Measurements from ENCODE around the gene ATXN10. TPM values are rescaled to one million over a fixed set of nuclear protein-coding genes. Genes with fewer than 3 reads are reported as not detected.

The ATXN10 gene
- total RNA-seq, 3 donors from 2014 or later: 59.9 to 136 (median 66.8) TPM

- ATAC-seq: no peak
- no peak for DNase-seq
- no peaks in the 10 kb centered on the region for H3K9me3 ChIP-seq
- no peaks in the 10 kb centered on the region for H3K36me3 ChIP-seq (ENCODE audit: low read depth)
- intact Hi-C loops (cut with DNase I, micrococcal nuclease): no loop called here
- no peak overlapping the region for H3K4me3 ChIP-seq
- no peaks in the 10 kb centered on the region for H3K4me1 ChIP-seq (ENCODE audit: low read depth)
- no peak for TF ChIP-seq CTCF (IDR thresholded peaks at IDR 0.05)
These were observed 151.7 kb downstream of the ATXN10 start for GRCh38 chr22:45823336-45823735.

GRCh38 chr22:45826520-45826919 is 154.9 kb downstream of the ATXN10 start:
- Histone ChIP-seq H3K4me1 (ENCODE audit: low read depth) (no peaks in the 10 kb centered on the region), H3K36me3 (ENCODE audit: low read depth) (no peaks in the 10 kb centered on the region), H3K9me3 (no peaks in the 10 kb centered on the region), H3K4me3 (no peak overlapping the region)
- intact Hi-C loops (cut with DNase I, micrococcal nuclease): no loop called here
- DNase-seq (no peak), ATAC-seq (no peak)
- no peak for TF ChIP-seq CTCF (IDR thresholded peaks at IDR 0.05)

GRCh38 chr22:45828841-45829240 is 157.2 kb downstream of the ATXN10 start:
- no peak for DNase-seq
- no peak for TF ChIP-seq CTCF (IDR thresholded peaks at IDR 0.05)

GRCh38 chr22:45830531-45831245 is 159.1 kb downstream of the ATXN10 start:
- no peaks in the 10 kb centered on the region for H3K9me3 ChIP-seq
- no peak overlapping the region for H3K4me3 ChIP-seq
- H3K4me1 ChIP-seq (ENCODE audit: low read depth): no peaks in the 10 kb centered on the region
- intact Hi-C loops (cut with DNase I, micrococcal nuclease): no loop called here
- ATAC-seq: no peak
- no peak for TF ChIP-seq CTCF (IDR thresholded peaks at IDR 0.05)
- no peak for DNase-seq
- no peaks in the 10 kb centered on the region for H3K36me3 ChIP-seq (ENCODE audit: low read depth)

More at GRCh38 chr22:45828841-45829240, 157.2 kb downstream of the ATXN10 start:
- ATAC-seq: no peak
- H3K9me3 ChIP-seq: no peaks in the 10 kb centered on the region
- H3K4me3 ChIP-seq: no peak overlapping the region
- intact Hi-C loops (cut with DNase I, micrococcal nuclease): no loop called here
- no peaks in the 10 kb centered on the region for H3K36me3 ChIP-seq (ENCODE audit: low read depth)
- H3K4me1 ChIP-seq (ENCODE audit: low read depth): no peaks in the 10 kb centered on the region

GRCh38 chr22:45831394-45831793 is 159.8 kb downstream of the ATXN10 start:
- TF ChIP-seq CTCF (IDR thresholded peaks at IDR 0.05): no peak
- intact Hi-C loops (cut with DNase I, micrococcal nuclease): no loop called here
- no peak for DNase-seq
- H3K36me3 ChIP-seq (ENCODE audit: low read depth): no peaks in the 10 kb centered on the region
- no peaks in the 10 kb centered on the region for H3K9me3 ChIP-seq
- H3K4me1 ChIP-seq (ENCODE audit: low read depth): no peaks in the 10 kb centered on the region
- ATAC-seq: no peak
- H3K4me3 ChIP-seq: no peak overlapping the region
